Activated T-cell treated with anti-CD3 and anti-CD28 coated beads, Interleukin-2, amount 50 U/mL, for 72 hours (primary cell): ENCODE measurements around the gene SSUH2. TPM values are rescaled to one million over a fixed set of nuclear protein-coding genes. Genes with fewer than 3 reads are reported as not detected.
"Not testable (repeated sequence)": the region's sequence is repeated elsewhere in the genome, so short reads cannot be mapped to it uniquely, and the experiment has no call there.

Source experiments
- ATAC-seq, 2 donors: fragments of 150-1000 bp; cut with Tn5 transposase; replicated peaks in 1 of 2; 2 replicates each; pipeline ENCODE4 v1.10.0; 2021; ENCODE audit warnings: moderate library complexity in 2 of 2, mild to moderate bottlenecking in 1 of 2
- DNase-seq, 2 donors: peaks; one replicate each; pipeline ENCODE4 v3.0.0; 2021 to 2022; ENCODE audit warnings: mixed read lengths in 1 of 2
- H3K27ac Mint-ChIP-seq: one replicate; pipeline ENCODE4 v1.8.0; 2022; ENCODE audit warnings: mild to moderate bottlenecking, moderate library complexity, mixed read lengths
- H3K27me3 Mint-ChIP-seq: one replicate; pipeline ENCODE4 v1.8.0; 2022; ENCODE audit warnings: low read depth, mixed read lengths
- H3K36me3 Mint-ChIP-seq, 2 donors: one replicate each; pipeline ENCODE4 v1.8.0; 2022; ENCODE audit warnings: mixed read lengths in 2 of 2, mild to moderate bottlenecking in 1 of 2; ENCODE audit not compliant: insufficient read depth in 2 of 2
- H3K4me1 Mint-ChIP-seq: one replicate; pipeline ENCODE4 v1.8.0; 2022; ENCODE audit warnings: low read depth, mixed read lengths
- H3K4me3 Mint-ChIP-seq, 2 donors: one replicate each; pipeline ENCODE4 v1.8.0; 2022; ENCODE audit warnings: mild to moderate bottlenecking in 2 of 2, mixed read lengths in 2 of 2, moderate library complexity in 2 of 2
- H3K9me3 Mint-ChIP-seq, 2 donors: one replicate each; pipeline ENCODE4 v1.8.0; 2022; ENCODE audit warnings: mixed read lengths in 2 of 2
- total RNA-seq, 2 donors: library from RNA; stranded (reverse); gene quantifications; one replicate each; pipeline ENCODE4 v1.2.3, GENCODE V29; 2022

The SSUH2 gene
- under 1 TPM; 0.31 to 0.49 TPM for total RNA-seq

- ATAC-seq (no peak), DNase-seq (no peak)
- Mint-ChIP-seq H3K36me3 (no peaks in the 10 kb centered on the region), H3K27me3 (peaks cover 10% of the 10 kb centered on the region), H3K4me1 (no peaks in the 10 kb centered on the region), H3K27ac (no peak within 1 kb of the TSS), H3K9me3 (no peaks in the 10 kb centered on the region), H3K4me3 (no peak within 1 kb of the TSS)
Measured at GRCh38 chr3:8644748-8645390, at the start of gene SSUH2. SSUH2 (minus strand) TSS chr3:8644798; CDS start chr3:8644758, 40 bp downstream.

DNA sequence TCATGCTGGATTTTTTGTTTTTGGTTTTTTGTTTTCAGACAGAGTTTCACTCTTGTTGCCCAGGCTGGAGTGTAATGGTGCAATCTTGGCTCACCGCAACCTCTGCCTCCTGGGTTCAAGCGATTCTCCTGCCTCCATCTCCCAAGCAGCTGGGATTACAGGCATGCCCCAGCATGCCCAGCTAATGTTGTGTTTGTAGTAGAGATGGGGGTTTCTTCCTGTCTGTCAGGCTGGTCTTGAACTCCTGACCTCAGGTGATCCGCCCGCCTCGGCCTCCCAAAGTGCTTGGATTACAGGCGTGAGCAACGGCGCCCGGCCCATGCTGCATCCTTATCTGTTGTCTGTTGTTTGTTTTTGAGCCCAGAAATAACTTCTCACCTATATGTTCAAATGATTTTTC, 46.7 kb upstream of the SSUH2 start:
- not testable (repeated sequence) for H3K27ac Mint-ChIP-seq

DNA sequence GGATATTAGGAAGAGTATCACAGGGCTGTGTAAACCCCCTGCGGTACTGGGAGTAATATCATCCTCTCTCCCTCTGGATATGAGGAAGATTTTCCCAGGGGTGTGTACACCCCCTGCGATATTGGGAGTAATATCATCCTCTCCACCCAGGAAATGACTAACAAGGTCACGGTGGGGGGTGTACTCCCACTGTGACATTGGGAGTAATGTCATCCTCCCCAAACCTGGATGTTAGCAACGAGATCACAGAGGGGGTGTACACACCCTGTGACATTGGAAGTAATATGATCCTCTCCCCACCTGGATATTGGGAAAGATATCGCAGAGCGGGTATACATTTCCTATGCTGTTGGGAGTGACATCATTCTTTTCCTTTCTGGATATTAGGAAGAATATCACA, 40.4 kb upstream of the SSUH2 start:
- ATAC-seq, H3K27me3 Mint-ChIP-seq: not testable (repeated sequence)

More for the DNA sequence above, 46.7 kb upstream of the SSUH2 start:
- H3K36me3 Mint-ChIP-seq, H3K9me3 Mint-ChIP-seq, DNase-seq, H3K4me1 Mint-ChIP-seq, H3K27me3 Mint-ChIP-seq, ATAC-seq, H3K4me3 Mint-ChIP-seq: not testable (repeated sequence)

DNA sequence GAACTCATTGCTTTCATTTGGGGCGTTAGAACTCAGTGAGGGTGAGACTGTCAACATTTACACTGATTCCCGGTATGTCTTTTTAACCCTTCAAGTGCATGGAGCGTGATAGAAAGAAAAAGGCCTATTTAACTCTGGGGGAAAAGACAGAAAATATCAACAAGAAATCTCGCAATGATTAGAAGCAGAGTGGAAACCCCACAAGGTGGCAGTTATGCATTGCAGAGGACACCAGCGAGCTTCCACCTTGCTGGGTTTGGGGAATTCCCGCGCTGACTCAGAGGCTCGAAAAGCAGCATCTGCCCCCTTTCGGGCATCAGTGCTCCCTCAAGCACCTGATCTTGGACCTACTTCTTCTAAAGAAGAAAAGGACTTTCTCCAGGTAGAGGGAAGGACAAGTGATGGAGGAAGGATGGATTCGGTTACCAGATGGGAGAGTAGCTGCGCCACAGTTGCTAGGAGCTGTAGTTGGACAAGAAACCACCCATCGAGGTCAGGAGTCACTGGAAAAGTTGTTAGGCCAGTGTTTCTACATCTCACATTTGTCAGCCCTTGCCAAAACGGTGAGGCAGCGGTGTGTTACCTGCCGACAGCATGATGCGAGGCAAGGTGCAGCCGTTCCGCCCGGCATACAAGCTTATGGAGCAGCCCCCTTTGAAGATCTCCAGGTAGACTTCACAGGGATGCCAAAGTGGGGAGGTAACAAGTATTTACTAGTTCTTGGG, 38.4 kb upstream of the SSUH2 start:
- not testable (repeated sequence) for H3K4me3 Mint-ChIP-seq, ATAC-seq, H3K9me3 Mint-ChIP-seq, H3K27me3 Mint-ChIP-seq, H3K4me1 Mint-ChIP-seq, H3K36me3 Mint-ChIP-seq, H3K27ac Mint-ChIP-seq
- DNase-seq = peak; percentile 18 to 24

More for the DNA sequence above, 40.4 kb upstream of the SSUH2 start:
- DNase-seq, H3K36me3 Mint-ChIP-seq, H3K9me3 Mint-ChIP-seq, H3K27ac Mint-ChIP-seq, H3K4me1 Mint-ChIP-seq, H3K4me3 Mint-ChIP-seq: not testable (repeated sequence)

GRCh38 chr3:8681881-8682538, 37.4 kb upstream of the SSUH2 start:
- DNase-seq, H3K9me3 Mint-ChIP-seq, H3K27ac Mint-ChIP-seq, H3K36me3 Mint-ChIP-seq, H3K27me3 Mint-ChIP-seq, H3K4me1 Mint-ChIP-seq, H3K4me3 Mint-ChIP-seq, ATAC-seq: not testable (repeated sequence)

GRCh38 chr3:8681349-8681748, 36.8 kb upstream of the SSUH2 start:
- no peaks in the 10 kb centered on the region for H3K27me3 Mint-ChIP-seq
- H3K4me1 Mint-ChIP-seq = no peaks in the 10 kb centered on the region
- H3K4me3 Mint-ChIP-seq = no peak overlapping the region
- no peak for ATAC-seq
- no peak overlapping the region for H3K27ac Mint-ChIP-seq
- no peak for DNase-seq
- H3K9me3 Mint-ChIP-seq = no peaks in the 10 kb centered on the region
- no peaks in the 10 kb centered on the region for H3K36me3 Mint-ChIP-seq

GRCh38 chr3:8679817-8680553, 35.4 kb upstream of the SSUH2 start:
- not testable (repeated sequence) for H3K4me3 Mint-ChIP-seq, H3K4me1 Mint-ChIP-seq, H3K9me3 Mint-ChIP-seq, ATAC-seq, DNase-seq, H3K27me3 Mint-ChIP-seq, H3K36me3 Mint-ChIP-seq, H3K27ac Mint-ChIP-seq

DNA sequence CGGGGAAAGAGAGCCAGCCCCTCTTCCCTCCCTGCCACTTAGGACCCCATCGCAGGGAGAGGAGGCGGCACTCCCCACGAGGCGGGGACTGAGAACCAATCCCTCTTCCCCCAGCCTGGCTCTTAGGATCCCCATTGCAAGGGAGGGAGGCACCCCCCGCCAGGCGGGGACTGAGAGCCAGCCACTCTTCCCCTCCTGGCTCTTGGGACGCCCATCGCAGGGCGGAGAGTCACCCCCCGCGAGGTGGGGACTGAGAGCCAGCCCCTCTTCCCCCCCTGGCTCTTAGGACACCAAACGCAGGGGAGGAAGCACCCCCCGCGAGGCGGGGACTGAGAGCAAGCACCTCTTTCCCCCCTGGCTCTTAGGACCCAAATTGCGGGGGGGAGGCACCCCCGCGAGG, 34.2 kb upstream of the SSUH2 start:
- Mint-ChIP-seq H3K9me3 (no peaks in the 10 kb centered on the region), H3K4me3 (no peak overlapping the region), H3K27me3 (no peaks in the 10 kb centered on the region), H3K36me3 (no peaks in the 10 kb centered on the region), H3K27ac (no peak overlapping the region), H3K4me1 (no peaks in the 10 kb centered on the region)
- ATAC-seq (no peak), DNase-seq (no peak)

DNA sequence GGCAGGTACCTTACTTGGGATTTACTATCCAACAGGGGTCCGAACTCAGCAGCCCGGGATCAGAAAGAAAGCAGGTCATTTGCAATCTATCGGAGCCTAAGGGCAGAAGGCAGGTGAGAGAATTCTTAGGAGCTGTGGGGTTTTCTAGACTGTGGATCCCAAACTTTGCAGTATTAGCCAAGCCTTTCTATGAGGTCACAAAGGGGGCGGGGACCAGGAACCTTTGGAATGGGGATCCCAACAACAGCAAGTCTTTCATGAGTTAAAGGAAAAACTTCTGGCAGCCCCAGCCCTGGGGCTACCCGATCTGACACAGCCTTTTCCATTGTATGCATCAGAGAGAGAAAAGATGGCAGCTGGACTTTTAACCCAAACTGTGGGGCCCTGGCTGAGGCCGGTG, 32.7 kb upstream of the SSUH2 start:
- ATAC-seq, H3K27ac Mint-ChIP-seq: not testable (repeated sequence)

GRCh38 chr3:8675591-8675990, 31.0 kb upstream of the SSUH2 start:
- H3K27me3 Mint-ChIP-seq, H3K4me1 Mint-ChIP-seq, H3K27ac Mint-ChIP-seq, H3K4me3 Mint-ChIP-seq, H3K36me3 Mint-ChIP-seq, H3K9me3 Mint-ChIP-seq, ATAC-seq, DNase-seq: not testable (repeated sequence)

More for the DNA sequence above, 32.7 kb upstream of the SSUH2 start:
- H3K4me3 Mint-ChIP-seq, H3K27me3 Mint-ChIP-seq, H3K4me1 Mint-ChIP-seq, H3K9me3 Mint-ChIP-seq, H3K36me3 Mint-ChIP-seq, DNase-seq: not testable (repeated sequence)

DNA sequence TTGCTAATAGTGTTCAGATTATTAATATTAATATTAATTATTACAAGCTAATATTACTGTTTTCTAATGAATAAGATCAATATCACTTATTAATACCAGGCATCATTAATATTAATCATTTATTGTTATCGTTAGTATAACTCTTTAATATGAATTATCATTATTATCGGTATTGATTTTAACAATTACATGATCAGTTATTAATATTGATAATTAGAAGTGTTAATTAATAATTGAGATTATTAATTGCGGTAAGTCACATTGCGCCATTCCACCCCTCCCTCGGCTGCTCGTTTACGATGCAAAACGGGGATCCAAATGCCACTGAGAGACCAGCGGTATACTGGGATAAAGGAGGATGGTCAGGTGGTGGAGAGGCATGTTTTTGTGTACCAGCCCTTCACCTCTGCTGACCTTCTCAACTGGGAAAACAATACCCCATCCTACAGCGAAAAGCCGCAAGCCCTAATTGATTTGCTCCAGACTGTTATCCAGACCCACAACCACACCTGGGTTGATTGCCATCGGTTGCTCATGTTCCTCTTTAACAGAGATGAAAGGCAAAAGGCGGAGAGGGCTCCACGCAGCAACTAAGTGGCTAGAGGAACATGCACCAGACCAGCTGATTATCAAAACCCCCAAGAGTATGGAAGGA, 28.6 kb upstream of the SSUH2 start:
- peaks cover 3 to 4% of the 10 kb centered on the region in 2 donors for H3K9me3 Mint-ChIP-seq
- H3K36me3 Mint-ChIP-seq = no peaks in the 10 kb centered on the region
- no peak for DNase-seq
- no peak overlapping the region for H3K27ac Mint-ChIP-seq
- H3K4me1 Mint-ChIP-seq = no peaks in the 10 kb centered on the region
- no peak overlapping the region for H3K4me3 Mint-ChIP-seq
- H3K27me3 Mint-ChIP-seq = no peaks in the 10 kb centered on the region
- no peak for ATAC-seq

GRCh38 chr3:8669019-8669418, 24.4 kb upstream of the SSUH2 start:
- H3K36me3 Mint-ChIP-seq = no peaks in the 10 kb centered on the region
- peaks cover 10% of the 10 kb centered on the region for H3K27me3 Mint-ChIP-seq
- no peak overlapping the region for H3K4me3 Mint-ChIP-seq
- peaks cover 3 to 4% of the 10 kb centered on the region in 2 donors for H3K9me3 Mint-ChIP-seq
- H3K4me1 Mint-ChIP-seq = no peaks in the 10 kb centered on the region
- no peak for ATAC-seq
- no peak for DNase-seq
- no peak overlapping the region for H3K27ac Mint-ChIP-seq
